ENCODE results near the gene LMAN1L. TPM values are rescaled to one million over a fixed set of nuclear protein-coding genes. Genes with fewer than 3 reads are reported as not detected.

The LMAN1L gene
- total RNA-seq, 1 experiment from 2014 or later, result not detected

- no peak for TF ChIP-seq EMX1 (CRISPR knock-in tag; IDR thresholded peaks at IDR 0.05)
- TF ChIP-seq SMAD3 (CRISPR knock-in tag; IDR thresholded peaks at IDR 0.05; ENCODE audit: borderline replicate concordance), result no peak
- TF ChIP-seq FOXP1 (CRISPR knock-in tag; IDR thresholded peaks at IDR 0.05; ENCODE audit: borderline replicate concordance), result no peak
- TF ChIP-seq ZNF138 (CRISPR knock-in tag; conservative IDR thresholded peaks at IDR 0.05), result no peak
- TF ChIP-seq, protein P1, sequence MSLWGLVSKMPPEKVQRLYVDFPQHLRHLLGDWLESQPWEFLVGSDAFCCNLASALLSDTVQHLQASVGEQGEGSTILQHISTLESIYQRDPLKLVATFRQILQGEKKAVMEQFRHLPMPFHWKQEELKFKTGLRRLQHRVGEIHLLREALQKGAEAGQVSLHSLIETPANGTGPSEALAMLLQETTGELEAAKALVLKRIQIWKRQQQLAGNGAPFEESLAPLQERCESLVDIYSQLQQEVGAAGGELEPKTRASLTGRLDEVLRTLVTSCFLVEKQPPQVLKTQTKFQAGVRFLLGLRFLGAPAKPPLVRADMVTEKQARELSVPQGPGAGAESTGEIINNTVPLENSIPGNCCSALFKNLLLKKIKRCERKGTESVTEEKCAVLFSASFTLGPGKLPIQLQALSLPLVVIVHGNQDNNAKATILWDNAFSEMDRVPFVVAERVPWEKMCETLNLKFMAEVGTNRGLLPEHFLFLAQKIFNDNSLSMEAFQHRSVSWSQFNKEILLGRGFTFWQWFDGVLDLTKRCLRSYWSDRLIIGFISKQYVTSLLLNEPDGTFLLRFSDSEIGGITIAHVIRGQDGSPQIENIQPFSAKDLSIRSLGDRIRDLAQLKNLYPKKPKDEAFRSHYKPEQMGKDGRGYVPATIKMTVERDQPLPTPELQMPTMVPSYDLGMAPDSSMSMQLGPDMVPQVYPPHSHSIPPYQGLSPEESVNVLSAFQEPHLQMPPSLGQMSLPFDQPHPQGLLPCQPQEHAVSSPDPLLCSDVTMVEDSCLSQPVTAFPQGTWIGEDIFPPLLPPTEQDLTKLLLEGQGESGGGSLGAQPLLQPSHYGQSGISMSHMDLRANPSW (CRISPR knock-in tag; conservative IDR thresholded peaks at IDR 0.05; ENCODE audit: low read depth), result no peak
- no peak for TF ChIP-seq ZNF232 (CRISPR knock-in tag; IDR thresholded peaks at IDR 0.05)
- TF ChIP-seq HMGXB4 (CRISPR knock-in tag; IDR thresholded peaks at IDR 0.05), result no peak
- no peak for TF ChIP-seq JUN (CRISPR knock-in tag; IDR thresholded peaks at IDR 0.05)
- TF ChIP-seq ZNF423 (CRISPR knock-in tag; IDR thresholded peaks at IDR 0.05), result no peak
- no peak for TF ChIP-seq ERG (CRISPR knock-in tag; IDR thresholded peaks at IDR 0.05)
These were observed 39.3 kb downstream of the LMAN1L start (continued) for GRCh38 chr15:74851960-74852359.

GRCh38 chr15:74854453-74855022 is 41.9 kb downstream of the LMAN1L start:
- H3K27me3 Mint-ChIP-seq (ENCODE audit: low read depth), result no peaks in the 10 kb centered on the region
- no peak for ATAC-seq
- TF ChIP-seq MXD4 (CRISPR knock-in tag; IDR thresholded peaks at IDR 0.05; ENCODE audit: borderline replicate concordance) (no peak), HMGXB4 (CRISPR knock-in tag; IDR thresholded peaks at IDR 0.05) (no peak), IRF1 (CRISPR knock-in tag; IDR thresholded peaks at IDR 0.05) (no peak), CDX4 (CRISPR knock-in tag; IDR thresholded peaks at IDR 0.05; ENCODE audit: borderline replicate concordance) (no peak), GTF2I (CRISPR knock-in tag; conservative IDR thresholded peaks at IDR 0.05) (no peak), ZNF232 (CRISPR knock-in tag; IDR thresholded peaks at IDR 0.05) (no peak)
- TF ChIP-seq, protein P2, sequence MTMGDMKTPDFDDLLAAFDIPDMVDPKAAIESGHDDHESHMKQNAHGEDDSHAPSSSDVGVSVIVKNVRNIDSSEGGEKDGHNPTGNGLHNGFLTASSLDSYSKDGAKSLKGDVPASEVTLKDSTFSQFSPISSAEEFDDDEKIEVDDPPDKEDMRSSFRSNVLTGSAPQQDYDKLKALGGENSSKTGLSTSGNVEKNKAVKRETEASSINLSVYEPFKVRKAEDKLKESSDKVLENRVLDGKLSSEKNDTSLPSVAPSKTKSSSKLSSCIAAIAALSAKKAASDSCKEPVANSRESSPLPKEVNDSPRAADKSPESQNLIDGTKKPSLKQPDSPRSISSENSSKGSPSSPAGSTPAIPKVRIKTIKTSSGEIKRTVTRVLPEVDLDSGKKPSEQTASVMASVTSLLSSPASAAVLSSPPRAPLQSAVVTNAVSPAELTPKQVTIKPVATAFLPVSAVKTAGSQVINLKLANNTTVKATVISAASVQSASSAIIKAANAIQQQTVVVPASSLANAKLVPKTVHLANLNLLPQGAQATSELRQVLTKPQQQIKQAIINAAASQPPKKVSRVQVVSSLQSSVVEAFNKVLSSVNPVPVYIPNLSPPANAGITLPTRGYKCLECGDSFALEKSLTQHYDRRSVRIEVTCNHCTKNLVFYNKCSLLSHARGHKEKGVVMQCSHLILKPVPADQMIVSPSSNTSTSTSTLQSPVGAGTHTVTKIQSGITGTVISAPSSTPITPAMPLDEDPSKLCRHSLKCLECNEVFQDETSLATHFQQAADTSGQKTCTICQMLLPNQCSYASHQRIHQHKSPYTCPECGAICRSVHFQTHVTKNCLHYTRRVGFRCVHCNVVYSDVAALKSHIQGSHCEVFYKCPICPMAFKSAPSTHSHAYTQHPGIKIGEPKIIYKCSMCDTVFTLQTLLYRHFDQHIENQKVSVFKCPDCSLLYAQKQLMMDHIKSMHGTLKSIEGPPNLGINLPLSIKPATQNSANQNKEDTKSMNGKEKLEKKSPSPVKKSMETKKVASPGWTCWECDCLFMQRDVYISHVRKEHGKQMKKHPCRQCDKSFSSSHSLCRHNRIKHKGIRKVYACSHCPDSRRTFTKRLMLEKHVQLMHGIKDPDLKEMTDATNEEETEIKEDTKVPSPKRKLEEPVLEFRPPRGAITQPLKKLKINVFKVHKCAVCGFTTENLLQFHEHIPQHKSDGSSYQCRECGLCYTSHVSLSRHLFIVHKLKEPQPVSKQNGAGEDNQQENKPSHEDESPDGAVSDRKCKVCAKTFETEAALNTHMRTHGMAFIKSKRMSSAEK (CRISPR knock-in tag; IDR thresholded peaks at IDR 0.05; ENCODE audit: borderline replicate concordance), result no peak

More at GRCh38 chr15:74854453-74855022, 41.9 kb downstream of the LMAN1L start:
- POLR2A ChIA-PET, result no interaction called here
- Mint-ChIP-seq H3K9me3 (no peaks in the 10 kb centered on the region), H3K27ac (no peak overlapping the region), H3K4me3 (no peak overlapping the region), H3K36me3 (peaks cover 12% of the 10 kb centered on the region), H3K4me1 (no peaks in the 10 kb centered on the region)
- CTCF ChIA-PET, result interaction anchor here (1.2 to 3.1 kb wide), 4 partner anchors 8 to 233 kb away, joined by 3 to 17 read pairs (median 10); partner anchors contain the start of gene ULK3
- no peak for DNase-seq (ENCODE audit: low spot score)
